ENCODE measurements around the gene GATB. TPM values are rescaled to one million over a fixed set of nuclear protein-coding genes. Genes with fewer than 3 reads are reported as not detected.

The GATB gene
- polyA plus RNA-seq, 3 donors = 5.5 to 12.2 (median 9.0) TPM

DNA sequence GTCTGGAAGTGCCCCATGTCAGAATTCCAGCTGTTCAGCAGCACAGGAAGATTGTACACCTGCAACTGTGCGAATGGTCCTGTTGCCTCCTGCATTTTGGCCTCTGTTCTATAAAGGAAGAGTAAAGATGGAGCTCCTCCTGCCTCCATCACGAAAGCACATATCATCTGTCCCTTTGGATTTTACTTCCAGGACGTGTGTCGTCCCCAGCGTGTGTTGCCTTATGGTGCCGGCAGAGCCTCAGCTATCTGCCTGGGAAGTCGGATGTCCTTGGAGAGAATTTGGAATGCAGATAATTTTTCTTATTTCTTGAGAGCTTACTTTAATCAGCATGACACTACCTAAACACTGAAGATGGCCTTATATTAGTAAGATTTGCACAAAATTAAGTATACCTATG lies 97.7 kb downstream of the GATB start:
- peaks cover 0 to 2% of the 10 kb centered on the region in 2 donors for H3K36me3 Mint-ChIP-seq
- intact Hi-C loops (cut with micrococcal nuclease) = no loop called here
- Histone ChIP-seq H3K27ac (ENCODE audit: low read depth in 1 of 2, low read length in 2 of 2) (no peak overlapping the region), H3K9me3 (replicated peaks in 1 of 2; ENCODE audit: control insufficient read depth in 1 of 2, insufficient read depth in 1 of 2, low read length in 2 of 2) (no peaks in the 10 kb centered on the region), H3K4me2 (replicated peaks; ENCODE audit: extremely low read depth, low read length, poor library complexity, severe bottlenecking) (no peak overlapping the region), H3K79me2 (ENCODE audit: insufficient read depth, low read length) (no peaks in the 10 kb centered on the region), H3K4me3 (replicated peaks in 1 of 3; ENCODE audit: low read depth in 2 of 3, low read length in 3 of 3) (no peak overlapping the region), H3K4me1 (ENCODE audit: control insufficient read depth in 1 of 2, insufficient read depth in 2 of 2, low read length in 2 of 2) (no peaks in the 10 kb centered on the region), H3K36me3 (replicated peaks in 1 of 2; ENCODE audit: control insufficient read depth in 1 of 2, insufficient read depth in 2 of 2, low read length in 2 of 2) (no peaks in the 10 kb centered on the region), H3K9ac (ENCODE audit: insufficient read depth, low read length, poor library complexity, severe bottlenecking) (no peak overlapping the region), H4K20me1 (ENCODE audit: insufficient read depth, low read length) (no peaks in the 10 kb centered on the region), H2AFZ (ENCODE audit: insufficient read depth, low read depth, low read length, poor library complexity, severe bottlenecking) (no peak overlapping the region), H3K27me3 (ENCODE audit: control insufficient read depth in 2 of 2, insufficient read depth in 2 of 2, low read length in 2 of 2) (no peaks in the 10 kb centered on the region)
- peaks cover 4% of the 10 kb centered on the region for H3K4me1 Mint-ChIP-seq
- peaks cover 1 to 3% (median 1%) of the 10 kb centered on the region in 3 donors for H3K27me3 Mint-ChIP-seq (ENCODE audit: low read depth in 3 of 3)
- WGBS (ENCODE audit: insufficient coverage) = 100% methylated on average over 1 of the region's 7 CpGs
- H3K9me3 Mint-ChIP-seq = no peaks in the 10 kb centered on the region
- no peak overlapping the region for H3K27ac Mint-ChIP-seq
- TF ChIP-seq, protein P1, sequence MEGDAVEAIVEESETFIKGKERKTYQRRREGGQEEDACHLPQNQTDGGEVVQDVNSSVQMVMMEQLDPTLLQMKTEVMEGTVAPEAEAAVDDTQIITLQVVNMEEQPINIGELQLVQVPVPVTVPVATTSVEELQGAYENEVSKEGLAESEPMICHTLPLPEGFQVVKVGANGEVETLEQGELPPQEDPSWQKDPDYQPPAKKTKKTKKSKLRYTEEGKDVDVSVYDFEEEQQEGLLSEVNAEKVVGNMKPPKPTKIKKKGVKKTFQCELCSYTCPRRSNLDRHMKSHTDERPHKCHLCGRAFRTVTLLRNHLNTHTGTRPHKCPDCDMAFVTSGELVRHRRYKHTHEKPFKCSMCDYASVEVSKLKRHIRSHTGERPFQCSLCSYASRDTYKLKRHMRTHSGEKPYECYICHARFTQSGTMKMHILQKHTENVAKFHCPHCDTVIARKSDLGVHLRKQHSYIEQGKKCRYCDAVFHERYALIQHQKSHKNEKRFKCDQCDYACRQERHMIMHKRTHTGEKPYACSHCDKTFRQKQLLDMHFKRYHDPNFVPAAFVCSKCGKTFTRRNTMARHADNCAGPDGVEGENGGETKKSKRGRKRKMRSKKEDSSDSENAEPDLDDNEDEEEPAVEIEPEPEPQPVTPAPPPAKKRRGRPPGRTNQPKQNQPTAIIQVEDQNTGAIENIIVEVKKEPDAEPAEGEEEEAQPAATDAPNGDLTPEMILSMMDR (IDR thresholded peaks at IDR 0.05) = no peak
- H3K4me3 Mint-ChIP-seq = no peak overlapping the region
- DNase-seq = no peak

- TF ChIP-seq, protein P1 (IDR thresholded peaks at IDR 0.05) = no peak
- DNase-seq = no peak
- Histone ChIP-seq H3K79me2 (ENCODE audit: insufficient read depth, low read length) (no peaks in the 10 kb centered on the region), H3K4me3 (replicated peaks in 1 of 3; ENCODE audit: low read depth in 2 of 3, low read length in 3 of 3) (no peak overlapping the region), H3K27me3 (ENCODE audit: control insufficient read depth in 2 of 2, insufficient read depth in 2 of 2, low read length in 2 of 2) (no peaks in the 10 kb centered on the region), H3K9me3 (replicated peaks in 1 of 2; ENCODE audit: control insufficient read depth in 1 of 2, insufficient read depth in 1 of 2, low read length in 2 of 2) (no peaks in the 10 kb centered on the region), H3K4me1 (ENCODE audit: control insufficient read depth in 1 of 2, insufficient read depth in 2 of 2, low read length in 2 of 2) (no peaks in the 10 kb centered on the region), H3K36me3 (replicated peaks in 1 of 2; ENCODE audit: control insufficient read depth in 1 of 2, insufficient read depth in 2 of 2, low read length in 2 of 2) (no peaks in the 10 kb centered on the region), H2AFZ (ENCODE audit: insufficient read depth, low read depth, low read length, poor library complexity, severe bottlenecking) (no peak overlapping the region), H3K4me2 (replicated peaks; ENCODE audit: extremely low read depth, low read length, poor library complexity, severe bottlenecking) (no peak overlapping the region), H3K9ac (ENCODE audit: insufficient read depth, low read length, poor library complexity, severe bottlenecking) (no peak overlapping the region), H4K20me1 (ENCODE audit: insufficient read depth, low read length) (no peaks in the 10 kb centered on the region), H3K27ac (ENCODE audit: low read depth in 1 of 2, low read length in 2 of 2) (no peak overlapping the region)
- H3K9me3 Mint-ChIP-seq = no peaks in the 10 kb centered on the region
- H3K27ac Mint-ChIP-seq = no peak overlapping the region
- no peak overlapping the region for H3K4me3 Mint-ChIP-seq
- WGBS (ENCODE audit: insufficient coverage) = 87% methylated on average over 5 of the region's 7 CpGs
- H3K4me1 Mint-ChIP-seq = peaks cover 4% of the 10 kb centered on the region
- intact Hi-C loops (cut with micrococcal nuclease) = no loop called here
- H3K36me3 Mint-ChIP-seq = peaks cover 0 to 2% of the 10 kb centered on the region in 2 donors
- H3K27me3 Mint-ChIP-seq (ENCODE audit: low read depth in 3 of 3) = peaks cover 1% of the 10 kb centered on the region in 3 donors
Observed at GRCh38 chr4:151661873-151662272, 98.9 kb downstream of the GATB start.

Data from CD14-positive monocyte (primary cell).